GM23248 (cell line): Measurements from ENCODE around the gene NHS.

Experiments
- EZH2 ChIP-seq: fragments of 200-600 bp; sonication (generic); IDR thresholded peaks from 2 replicates; pipeline ENCODE4 v1.6.1; 2018; ENCODE audit warnings: antibody characterized with exemption, mild to moderate bottlenecking; ENCODE audit not compliant: insufficient read depth, poor library complexity, severe bottlenecking
- EZH2phosphoT487 ChIP-seq: fragments of 200-600 bp; sonication (generic); IDR thresholded peaks from 2 replicates; pipeline ENCODE4 v1.6.1; 2018; ENCODE audit warnings: antibody characterized with exemption, moderate library complexity, mild to moderate bottlenecking, low read depth; ENCODE audit not compliant: insufficient read depth

DNA sequence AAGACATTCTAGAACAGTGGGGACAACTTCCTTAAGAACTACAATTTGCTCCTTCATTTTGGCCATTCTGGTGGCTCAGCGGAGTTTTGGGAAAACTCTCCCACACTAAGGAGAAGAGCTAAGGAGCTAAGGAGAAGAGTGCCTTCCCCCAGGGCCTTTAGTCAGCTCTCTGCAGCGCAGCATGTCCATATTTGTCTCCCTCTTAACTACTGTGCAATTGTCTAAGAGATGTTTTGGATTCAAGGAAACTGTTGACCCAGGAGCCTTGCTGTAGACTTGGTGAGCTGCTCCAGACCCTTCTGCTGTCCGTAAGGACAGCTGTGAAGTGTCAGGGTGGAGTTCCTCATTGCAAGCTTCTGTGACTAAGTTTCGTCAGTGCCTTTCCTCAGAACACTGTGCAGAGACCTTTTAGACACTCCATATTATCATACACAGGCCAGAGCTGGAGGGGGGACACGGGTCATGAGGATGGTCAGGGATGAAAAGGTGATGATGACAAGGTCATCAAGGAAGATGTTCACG is 179.0 kb downstream of the NHS start:
- TF ChIP-seq EZH2 = no peak
- TF ChIP-seq EZH2phosphoT487 = no peak
